IgD-negative memory B cell (primary cell): ENCODE measurements around the gene PTF1A. TPM values are rescaled to one million over a fixed set of nuclear protein-coding genes. Genes with fewer than 3 reads are reported as not detected.
"Not testable (repeated sequence)": the region's sequence is repeated elsewhere in the genome, so short reads cannot be mapped to it uniquely, and the experiment has no call there.

Source experiments
- H3K27ac Mint-ChIP-seq, 3 donors: one replicate each; pipeline ENCODE4 v1.8.0; 2020 to 2022; ENCODE audit warnings: mild to moderate bottlenecking in 3 of 3, mixed read lengths in 3 of 3, moderate library complexity in 1 of 3
- H3K27me3 Mint-ChIP-seq: one replicate; pipeline ENCODE4 v1.8.0; 2021; ENCODE audit warnings: mixed read lengths
- H3K36me3 Mint-ChIP-seq: one replicate; pipeline ENCODE4 v1.8.0; 2020; ENCODE audit warnings: mild to moderate bottlenecking, mixed read lengths
- H3K4me1 Mint-ChIP-seq, 3 donors: one replicate each; pipeline ENCODE4 v1.8.0; 2020 to 2022; ENCODE audit warnings: mixed read lengths in 3 of 3, mild to moderate bottlenecking in 1 of 3
- H3K4me3 Mint-ChIP-seq, 4 donors: one replicate each; pipeline ENCODE4 v1.8.0; 2020 to 2022; ENCODE audit warnings: mild to moderate bottlenecking in 4 of 4, mixed read lengths in 4 of 4, moderate library complexity in 3 of 4
- H3K9me3 Mint-ChIP-seq, 3 donors: one replicate each; pipeline ENCODE4 v1.8.0; 2020 to 2021; ENCODE audit warnings: mixed read lengths in 3 of 3, mild to moderate bottlenecking in 1 of 3
- polyA plus RNA-seq: library from polyadenylated mRNA; unstranded; fragments of 300-500 nt; fragmentation: Illumina TruSeq; gene quantifications from one replicate; pipeline ENCODE4 v1.2.3, GENCODE V29; 2021

Gene PTF1A
- polyA plus RNA-seq, 1 donor from 2014 or later: not detected

DNA sequence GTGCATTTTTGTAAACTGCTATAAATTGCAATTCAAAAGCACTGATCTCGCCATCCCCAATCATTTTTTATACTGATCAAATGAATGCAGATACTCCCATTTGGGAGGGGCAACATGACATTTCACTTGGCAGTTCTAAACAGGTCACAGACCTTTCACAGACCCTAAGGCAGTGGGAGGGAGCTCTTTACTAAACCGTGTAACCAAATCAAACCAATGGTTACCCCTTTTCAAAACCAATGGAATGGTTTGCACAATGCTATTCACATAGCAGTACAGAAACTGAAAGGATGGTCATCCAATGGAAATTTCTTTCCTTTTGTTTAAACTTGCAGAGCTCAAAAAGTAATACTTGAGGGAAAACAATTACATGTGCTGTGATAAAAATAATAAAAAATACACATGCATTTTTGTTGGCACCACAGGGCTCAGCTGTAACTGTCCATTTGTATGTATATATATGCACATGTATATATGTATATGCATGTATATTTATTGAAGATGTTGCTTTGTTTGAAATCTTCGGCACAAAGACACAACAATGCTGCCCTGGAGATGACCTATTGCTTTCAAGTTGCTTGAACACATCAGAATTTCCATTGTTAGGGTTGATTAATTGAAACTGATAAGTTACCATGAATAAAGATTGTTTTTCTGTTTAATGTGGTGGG, 14.0 kb downstream of the PTF1A start:
- H3K27ac Mint-ChIP-seq: no peak overlapping the region
- H3K36me3 Mint-ChIP-seq: no peaks in the 10 kb centered on the region
- peaks cover 38% of the 10 kb centered on the region for H3K27me3 Mint-ChIP-seq
- H3K4me3 Mint-ChIP-seq: no peak overlapping the region
- H3K4me1 Mint-ChIP-seq: no peaks in the 10 kb centered on the region
- no peaks in the 10 kb centered on the region for H3K9me3 Mint-ChIP-seq

DNA sequence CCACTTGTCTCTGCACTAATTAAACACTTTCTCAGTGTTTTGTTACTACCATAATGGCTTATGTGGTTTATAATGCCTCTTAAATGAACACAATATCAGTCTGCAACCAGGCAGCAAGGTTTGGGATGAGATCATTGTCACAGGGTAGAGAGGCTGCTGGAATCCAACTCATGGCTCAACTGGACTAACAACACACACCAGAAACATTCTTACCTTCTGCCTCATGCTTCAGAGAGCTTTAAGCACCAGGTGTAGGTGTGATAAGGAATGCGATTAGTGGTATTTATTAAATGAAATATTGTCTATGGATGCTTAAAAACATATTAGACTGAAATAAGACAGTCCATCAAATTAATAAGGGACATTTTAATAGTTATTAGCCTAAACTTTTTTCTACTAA, 25.4 kb downstream of the PTF1A start:
- H3K9me3 Mint-ChIP-seq: peaks cover 0 to 3% (median 0%) of the 10 kb centered on the region in 3 donors
- H3K27ac Mint-ChIP-seq: peak overlapping the region in 1 of 3 donors; percentile 84
- H3K4me3 Mint-ChIP-seq: no peak overlapping the region
- H3K36me3 Mint-ChIP-seq: no peaks in the 10 kb centered on the region
- no peaks in the 10 kb centered on the region for H3K4me1 Mint-ChIP-seq
- H3K27me3 Mint-ChIP-seq: peaks cover 4% of the 10 kb centered on the region

DNA sequence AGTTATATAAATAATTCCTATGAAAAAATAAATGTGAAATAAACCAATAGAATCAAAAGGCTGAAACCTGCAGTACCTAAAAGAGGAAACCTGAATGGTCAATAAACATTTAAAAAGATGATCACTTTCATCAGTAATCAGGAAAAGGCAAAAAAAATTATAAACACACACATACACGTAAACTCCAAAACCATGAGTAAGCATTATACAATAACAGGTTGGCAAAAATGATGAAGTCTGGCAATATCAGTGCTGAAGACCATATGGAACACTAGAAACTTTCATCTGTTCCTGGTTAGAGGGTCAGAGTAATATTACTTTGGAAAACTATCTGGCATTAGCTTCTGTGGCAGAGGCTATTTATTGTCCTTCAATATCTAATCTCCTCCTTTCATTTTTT, 38.5 kb downstream of the PTF1A start:
- Mint-ChIP-seq H3K9me3 (no peaks in the 10 kb centered on the region), H3K27me3 (peaks cover 5% of the 10 kb centered on the region), H3K4me1 (no peaks in the 10 kb centered on the region), H3K27ac (no peak overlapping the region), H3K36me3 (no peaks in the 10 kb centered on the region), H3K4me3 (no peak overlapping the region)

DNA sequence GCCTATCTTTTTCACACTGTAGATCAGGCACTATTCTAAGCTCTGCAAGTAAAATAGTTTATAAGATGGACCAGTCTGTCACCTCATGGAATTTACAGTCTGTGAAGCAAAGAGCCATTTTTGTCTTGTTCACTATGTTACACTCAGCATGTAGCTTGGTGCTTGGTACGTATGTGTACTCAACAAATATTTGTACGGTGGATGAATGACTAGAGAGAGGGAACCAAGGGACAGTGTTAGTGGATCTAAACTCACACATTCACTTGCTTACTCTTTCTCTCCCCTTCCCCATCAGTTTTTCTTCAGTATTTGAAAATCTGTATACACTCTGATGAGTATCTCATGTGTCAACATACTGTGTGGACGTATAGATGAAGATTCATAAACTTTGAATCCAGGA, 45.9 kb downstream of the PTF1A start:
- Mint-ChIP-seq H3K9me3 (peaks cover 8 to 17% (median 11%) of the 10 kb centered on the region in 3 donors), H3K27me3 (no peaks in the 10 kb centered on the region), H3K4me3 (no peak overlapping the region), H3K36me3 (no peaks in the 10 kb centered on the region), H3K4me1 (no peaks in the 10 kb centered on the region), H3K27ac (no peak overlapping the region)

DNA sequence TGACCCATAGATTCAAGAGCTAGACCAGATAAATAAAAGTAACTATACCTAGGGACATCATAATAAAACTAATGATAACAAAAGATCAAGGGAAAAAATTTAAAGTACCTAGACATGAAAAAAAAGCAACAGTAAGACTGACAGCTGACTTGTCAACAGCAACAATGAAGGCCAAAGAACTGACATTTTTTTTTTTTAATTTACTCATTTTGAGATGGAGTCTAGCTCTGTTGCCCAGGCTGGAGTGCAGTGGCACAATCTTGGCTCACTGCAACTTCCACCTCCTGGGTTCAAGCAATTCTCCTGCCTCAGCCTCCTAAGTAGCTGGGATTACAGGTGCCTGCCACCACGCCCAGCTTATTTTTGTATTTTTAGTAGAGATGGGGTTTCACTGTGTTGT, 49.7 kb downstream of the PTF1A start:
- H3K27me3 Mint-ChIP-seq, H3K27ac Mint-ChIP-seq, H3K4me3 Mint-ChIP-seq, H3K36me3 Mint-ChIP-seq, H3K4me1 Mint-ChIP-seq: not testable (repeated sequence)
- peaks cover 11 to 28% (median 17%) of the 10 kb centered on the region in 3 donors for H3K9me3 Mint-ChIP-seq

Other genes starting within 250 kb of the PTF1A start
- 5.7 TPM for gene MSRB2, start 96.7 kb upstream of the PTF1A start, polyA plus RNA-seq
- gene C10orf67, start 152.5 kb downstream of the PTF1A start, polyA plus RNA-seq: not detected
- gene OTUD1, start 246.8 kb downstream of the PTF1A start, polyA plus RNA-seq: 16.4 TPM